HG02870 (cell line): Measurements from ENCODE around the gene IL12RB1.
"Not testable (repeated sequence)": the region's sequence is repeated elsewhere in the genome, so short reads cannot be mapped to it uniquely, and the experiment has no call there.

Source experiments
- ATAC-seq: cut with Tn5 transposase; IDR thresholded peaks from one replicate; pipeline ENCODE4 v1.9.1; 2021; ENCODE audit warnings: mild to moderate bottlenecking, moderate library complexity; ENCODE audit not compliant: unreplicated experiment

Gene IL12RB1

DNA sequence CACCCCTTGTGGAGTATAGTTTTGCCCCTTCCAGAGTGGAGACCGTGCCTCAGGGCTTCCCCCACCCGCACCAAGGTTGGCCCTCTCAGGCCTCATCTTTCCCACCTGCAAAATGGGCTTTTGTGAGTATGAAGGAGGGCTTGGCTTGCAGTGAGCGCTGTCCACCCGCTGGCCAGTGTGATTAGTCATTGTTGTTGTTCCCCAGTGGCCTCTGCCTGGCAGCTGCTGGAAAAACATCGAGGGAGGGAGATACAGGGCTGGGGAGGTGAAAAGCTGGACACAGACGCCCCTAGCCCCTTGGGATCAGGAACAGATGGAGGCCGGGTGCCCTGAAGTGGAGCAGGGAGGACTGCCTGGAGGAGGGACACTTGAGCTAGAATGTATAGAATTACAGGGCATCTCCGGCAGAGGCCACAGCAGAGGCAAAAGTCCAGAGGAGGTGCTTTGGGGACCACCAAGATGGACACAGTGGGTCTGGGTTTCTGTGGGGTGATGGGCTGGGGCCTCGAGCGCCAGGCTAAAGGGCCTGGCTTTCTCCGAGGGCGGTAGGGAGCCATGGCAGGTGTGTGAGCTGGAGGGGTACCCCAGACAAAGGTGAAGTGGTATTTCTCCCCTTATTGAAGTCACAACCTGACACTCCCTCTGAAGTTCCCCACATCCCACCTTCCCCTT, 3.9 kb upstream of the IL12RB1 start:
- no peak for ATAC-seq

DNA sequence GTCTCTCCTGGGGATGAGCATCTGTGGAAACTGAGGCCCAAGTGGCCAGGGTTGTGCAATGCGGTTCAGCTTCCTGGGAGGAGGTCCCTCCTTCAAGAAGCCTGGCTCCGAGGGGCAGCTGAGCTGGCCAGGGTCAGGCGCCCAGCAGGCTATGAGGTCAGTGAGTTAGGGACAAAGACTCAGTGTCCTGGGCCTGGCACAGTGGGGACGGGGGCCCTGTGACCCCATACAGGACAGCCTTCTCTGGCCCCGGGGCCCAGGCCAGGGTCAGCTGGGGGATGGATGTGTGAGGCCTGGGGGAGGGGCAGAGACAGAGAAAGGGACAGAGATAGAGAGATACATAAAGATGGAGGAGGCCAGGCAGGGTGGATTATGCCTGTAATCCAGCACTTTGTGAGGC, 3.0 kb upstream of the IL12RB1 start:
- no peak for ATAC-seq

DNA sequence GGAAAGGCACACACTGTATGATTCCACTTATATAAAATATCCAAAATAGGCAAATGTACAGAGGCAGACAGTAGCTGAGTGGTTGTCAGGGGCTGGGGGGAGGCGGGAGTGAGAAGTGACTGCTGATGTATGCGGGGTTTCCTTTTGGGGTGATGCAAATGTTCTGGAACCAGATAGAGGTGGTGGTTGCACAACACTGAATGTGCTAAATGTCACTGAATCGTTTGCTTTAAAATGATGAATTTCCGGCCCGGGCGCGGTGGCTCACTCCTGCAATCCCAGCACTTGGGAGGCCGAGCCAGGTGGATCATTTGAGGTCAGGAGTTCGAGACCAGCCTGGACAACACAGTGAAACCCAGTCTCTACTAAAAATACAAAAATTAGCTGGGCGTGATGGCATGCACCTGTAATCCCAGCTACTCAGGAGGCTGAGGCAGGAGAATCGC, 2.4 kb upstream of the IL12RB1 start:
- ATAC-seq, result not testable (repeated sequence)

DNA sequence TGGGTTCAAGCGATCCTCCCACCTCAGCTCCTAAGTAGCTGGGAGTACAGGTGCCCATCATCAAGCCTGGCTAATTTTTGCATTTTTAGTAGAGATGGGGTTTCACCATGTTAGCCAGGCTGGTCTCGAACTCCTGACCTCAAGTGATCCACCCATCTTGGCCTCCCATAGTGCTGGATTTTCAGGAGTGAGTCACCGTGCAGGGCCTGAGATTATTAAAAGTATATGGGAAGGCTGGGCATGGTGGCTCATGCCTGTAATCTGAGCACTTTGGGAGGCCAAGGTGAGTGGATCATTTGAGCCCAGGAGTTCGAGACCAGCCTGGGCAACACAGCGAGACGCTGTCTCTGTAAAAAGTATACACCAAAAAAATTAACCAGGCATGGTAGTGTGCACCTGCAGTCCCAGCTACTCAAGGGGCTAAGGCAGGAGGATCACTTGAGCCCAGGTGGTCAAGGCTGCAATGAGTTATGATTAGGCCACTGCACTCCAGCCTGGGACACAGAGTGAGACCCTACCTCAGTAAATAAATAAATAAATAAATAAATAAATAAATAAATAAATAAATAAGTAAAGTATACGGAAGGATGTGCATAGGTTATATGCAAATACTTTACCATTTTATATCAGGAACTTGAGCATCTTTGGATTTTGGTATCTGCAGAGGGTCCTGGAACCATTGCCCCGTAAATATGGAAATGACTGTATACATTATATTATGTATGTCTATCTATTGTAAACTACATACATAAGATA, 854 bp downstream of the IL12RB1 start:
- no peak for ATAC-seq

DNA sequence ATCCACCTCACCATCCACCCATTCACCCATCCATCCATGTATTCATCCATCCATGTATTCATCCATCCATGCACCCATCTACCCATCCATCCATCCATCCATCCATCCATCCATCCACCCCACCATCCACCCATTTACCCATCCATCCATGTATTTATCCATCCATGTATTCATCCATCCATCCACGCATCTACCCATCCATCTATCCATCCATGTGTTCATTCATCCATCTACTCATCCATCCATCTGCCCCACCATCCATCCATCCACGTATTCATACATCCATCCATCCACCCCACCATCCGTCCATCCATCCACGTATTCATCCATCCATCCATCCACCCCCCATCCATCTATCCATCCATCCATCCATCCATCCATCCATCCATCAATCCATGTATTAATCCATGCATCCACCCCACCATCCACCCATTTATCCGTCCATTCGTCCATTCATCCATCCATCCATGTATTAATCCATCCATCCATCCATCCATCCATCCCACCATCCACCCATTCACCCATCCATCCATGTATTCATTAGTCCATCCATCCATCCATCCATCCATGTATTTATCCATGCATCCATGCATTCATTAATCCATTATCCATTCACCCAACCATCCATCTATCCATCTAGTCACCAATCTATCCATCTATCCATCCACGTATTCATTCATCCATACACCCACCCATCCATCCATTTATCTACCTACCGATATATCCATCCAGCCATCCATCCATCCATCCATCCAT, 2.6 kb downstream of the IL12RB1 start:
- ATAC-seq, result no peak

DNA sequence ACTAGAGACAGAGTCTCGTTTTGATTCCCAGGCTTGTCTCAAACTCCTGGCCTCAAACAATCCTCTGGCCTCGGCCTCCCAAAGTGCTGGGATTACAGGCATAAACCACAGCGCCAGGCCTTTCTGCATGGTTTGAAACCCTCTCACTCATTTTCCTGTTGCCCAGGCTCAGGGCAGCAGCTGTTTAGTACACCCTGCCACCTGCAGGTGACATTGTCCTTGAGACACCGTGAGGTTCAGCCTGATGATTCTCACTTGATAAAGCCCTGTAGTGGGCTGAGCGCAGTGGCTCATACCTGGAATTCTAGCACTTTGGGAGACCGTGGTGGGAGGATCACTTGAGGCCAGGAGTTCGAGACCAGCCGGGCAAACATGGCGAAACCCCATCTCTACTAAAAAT, 12.5 kb downstream of the IL12RB1 start:
- no peak for ATAC-seq

DNA sequence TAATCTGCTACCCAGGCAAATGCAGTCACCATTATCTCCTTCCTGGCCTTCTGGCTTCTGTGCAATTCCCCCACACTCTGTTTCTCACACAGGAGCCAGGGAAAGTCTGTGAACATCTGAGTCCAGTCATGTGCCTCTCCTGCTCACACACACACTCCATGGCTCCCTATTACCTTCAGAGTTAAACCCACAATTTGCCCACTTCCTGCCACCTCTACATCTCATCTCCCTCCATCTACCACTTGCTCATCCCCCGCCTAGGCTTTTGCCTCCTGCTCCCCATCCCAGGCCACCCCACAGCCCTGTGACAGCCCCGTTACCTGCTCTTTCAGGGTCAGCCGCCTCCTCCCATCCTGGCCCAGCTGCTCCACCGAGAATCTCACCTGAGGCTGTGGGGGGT, 13.5 kb downstream of the IL12RB1 start:
- no peak for ATAC-seq

DNA sequence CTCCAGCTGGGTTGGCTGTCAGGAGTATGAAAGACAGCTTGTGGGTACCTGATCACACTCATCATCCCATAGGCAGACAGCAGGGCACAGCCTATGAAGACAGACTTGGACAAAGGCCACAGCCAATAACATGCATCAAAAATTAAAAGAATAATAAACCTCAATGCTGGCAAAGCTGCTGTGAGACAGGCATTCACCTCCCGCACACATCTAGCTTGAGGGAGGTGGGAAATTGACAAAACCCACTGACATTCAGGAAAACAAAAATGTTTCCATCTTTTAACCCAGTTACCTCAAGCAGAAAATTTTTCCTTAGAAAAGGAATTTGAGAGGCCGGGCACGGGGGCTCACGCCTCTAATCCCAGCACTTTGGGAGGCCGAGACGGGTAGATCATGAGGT, 14.4 kb downstream of the IL12RB1 start:
- ATAC-seq, result no peak

DNA sequence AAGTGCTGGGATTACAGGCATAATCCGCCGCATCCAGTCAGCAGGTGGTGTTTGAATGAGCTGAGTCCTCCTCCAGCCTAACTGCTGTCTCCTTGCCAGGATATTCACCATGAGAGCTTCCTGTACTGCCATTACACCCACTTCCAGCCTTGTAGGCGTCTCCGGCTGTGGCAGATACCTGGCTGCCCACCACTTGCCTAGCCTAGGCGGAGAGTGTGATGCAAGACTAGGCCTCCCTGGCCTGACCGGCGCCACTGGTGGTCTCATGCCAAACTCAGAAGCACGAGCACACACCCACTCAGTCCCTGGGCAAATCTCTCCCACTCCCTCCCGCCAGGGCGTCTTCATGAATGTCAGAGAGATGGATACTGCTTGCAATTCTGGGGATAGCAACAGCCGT, 16.6 kb downstream of the IL12RB1 start:
- ATAC-seq, result no peak

DNA sequence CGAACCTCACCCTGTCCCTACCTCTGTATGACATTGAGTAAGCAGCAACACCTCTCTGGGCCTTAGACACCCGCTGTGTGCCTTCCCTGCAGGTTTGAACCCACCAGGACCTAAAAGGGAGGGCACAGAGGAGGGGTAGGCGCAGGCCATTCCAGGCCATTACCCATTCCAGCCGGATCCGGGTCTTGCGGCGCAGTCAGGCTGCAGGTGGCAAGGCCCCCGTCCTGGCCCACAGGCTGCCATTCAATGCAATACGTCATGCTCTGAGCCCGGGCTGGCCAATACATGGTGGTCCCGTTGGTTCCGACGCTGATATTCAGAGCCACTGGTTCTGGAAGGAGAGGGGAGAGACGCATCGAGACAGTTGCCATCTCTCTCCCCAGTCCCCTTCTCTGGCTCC, 17.4 kb downstream of the IL12RB1 start:
- no peak for ATAC-seq

DNA sequence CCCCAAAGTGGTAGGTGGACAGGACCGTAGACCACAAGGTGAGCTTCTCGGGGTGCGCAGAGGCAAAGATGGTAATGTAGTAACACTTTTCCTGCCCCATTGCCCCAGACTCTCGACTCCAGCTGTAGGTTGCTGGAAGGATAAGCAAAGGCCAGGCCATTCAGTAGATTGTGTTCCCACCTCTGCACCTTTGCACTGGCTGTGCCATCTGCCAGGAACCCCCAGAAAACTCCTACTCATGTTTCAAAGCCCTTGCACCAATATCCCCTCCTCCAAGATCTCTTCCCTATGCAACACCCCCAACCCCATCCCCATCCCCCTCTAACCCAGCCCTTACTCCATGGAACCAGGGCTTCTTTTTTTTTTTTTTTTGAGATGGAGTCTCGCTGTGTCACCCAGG, 18.3 kb downstream of the IL12RB1 start:
- ATAC-seq, result no peak

DNA sequence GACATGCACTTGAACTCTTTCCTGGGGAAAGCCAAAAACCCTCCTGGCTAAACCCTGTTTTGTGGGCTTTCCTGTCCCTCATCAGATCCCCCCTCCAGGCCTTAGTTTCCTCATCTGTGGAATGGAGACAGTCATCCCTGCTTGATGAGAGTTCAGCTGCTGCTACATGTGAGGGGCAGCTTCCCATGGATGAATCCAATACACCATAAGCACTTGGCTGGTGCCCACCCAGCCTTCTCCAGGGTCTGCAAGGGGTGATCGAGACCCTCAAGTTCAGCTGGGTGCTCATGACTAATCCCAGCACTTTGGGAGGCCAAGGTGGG, 21.6 kb downstream of the IL12RB1 start:
- no peak for ATAC-seq

DNA sequence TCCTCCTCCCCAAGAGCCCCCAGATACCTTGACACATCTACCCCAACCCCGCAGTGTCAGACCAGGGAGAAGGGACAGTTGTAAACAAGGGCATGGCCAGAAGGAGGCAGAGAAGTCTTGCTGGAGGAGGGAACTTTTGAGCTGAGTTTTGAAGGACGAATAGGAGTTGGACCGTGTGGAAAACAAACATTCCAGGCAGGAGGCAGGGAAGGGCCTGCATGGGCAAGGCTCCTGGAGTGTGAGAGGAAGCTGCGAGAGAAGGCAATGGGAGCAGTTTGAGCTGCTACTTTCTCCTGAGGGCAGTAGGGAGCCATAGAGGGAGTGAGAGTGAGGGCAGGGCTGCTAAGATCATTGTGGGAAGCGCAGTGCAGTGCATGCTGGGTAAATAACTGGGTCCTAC, 23.3 kb downstream of the IL12RB1 start:
- ATAC-seq, result no peak

DNA sequence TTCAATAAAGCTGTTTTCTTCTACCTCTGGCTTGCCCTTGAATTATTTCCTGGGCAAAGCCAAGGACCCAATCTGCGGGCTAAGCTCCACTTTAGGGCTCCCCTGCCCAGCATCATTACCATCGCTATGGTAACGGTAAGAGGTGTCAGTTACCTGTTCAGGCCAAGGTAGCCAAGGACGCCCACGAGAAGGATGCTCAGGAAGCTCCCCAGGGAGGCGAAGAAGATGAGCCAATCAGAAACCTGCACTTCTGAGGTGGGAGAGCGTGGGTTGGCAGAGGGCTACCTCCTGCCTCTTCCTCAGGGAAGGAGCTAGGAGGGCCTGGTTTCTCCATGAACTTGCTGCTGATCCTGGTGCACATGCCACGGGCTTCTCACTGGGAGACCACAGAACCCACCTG, 24.7 kb downstream of the IL12RB1 start:
- ATAC-seq, result no peak

DNA sequence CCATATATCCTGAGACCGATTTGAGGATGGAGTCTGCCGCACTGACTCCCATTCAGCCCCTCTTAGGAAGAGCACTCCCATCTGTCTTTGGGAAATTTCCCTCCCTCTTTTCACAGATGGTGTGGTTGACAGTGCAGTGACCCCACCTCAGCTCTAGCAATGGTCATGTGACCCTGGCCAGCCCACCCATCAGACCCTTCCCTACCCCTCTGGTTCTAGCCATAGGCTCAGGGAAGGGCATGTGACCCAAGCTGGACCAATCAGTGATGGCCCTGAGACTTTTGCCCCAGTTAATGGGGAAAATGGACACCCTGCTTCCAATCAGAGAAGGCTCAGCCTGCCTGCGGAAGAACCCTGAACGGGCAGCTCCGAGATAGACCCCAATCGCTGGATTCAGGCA, 26.3 kb downstream of the IL12RB1 start:
- ATAC-seq, result no peak

DNA sequence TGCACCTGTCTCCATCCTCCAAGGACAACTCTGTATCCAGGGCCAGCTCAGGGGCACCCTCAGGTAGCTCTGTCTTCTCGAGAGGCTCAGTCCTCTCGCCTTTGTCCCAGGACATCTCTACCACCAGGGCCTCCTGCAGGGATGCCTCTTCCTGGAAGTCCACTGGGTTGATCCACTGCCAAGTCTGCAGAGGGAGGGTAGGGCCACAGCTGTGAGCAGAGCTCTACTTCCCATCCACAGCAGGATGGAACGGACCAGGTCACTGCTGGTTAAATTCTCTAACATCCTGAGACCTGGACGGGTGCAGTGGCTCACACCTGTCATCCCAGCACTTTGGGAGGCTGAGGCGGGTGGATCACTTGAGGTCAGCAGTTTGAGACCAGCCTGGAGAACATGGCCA, 26.8 kb downstream of the IL12RB1 start:
- no peak for ATAC-seq

DNA sequence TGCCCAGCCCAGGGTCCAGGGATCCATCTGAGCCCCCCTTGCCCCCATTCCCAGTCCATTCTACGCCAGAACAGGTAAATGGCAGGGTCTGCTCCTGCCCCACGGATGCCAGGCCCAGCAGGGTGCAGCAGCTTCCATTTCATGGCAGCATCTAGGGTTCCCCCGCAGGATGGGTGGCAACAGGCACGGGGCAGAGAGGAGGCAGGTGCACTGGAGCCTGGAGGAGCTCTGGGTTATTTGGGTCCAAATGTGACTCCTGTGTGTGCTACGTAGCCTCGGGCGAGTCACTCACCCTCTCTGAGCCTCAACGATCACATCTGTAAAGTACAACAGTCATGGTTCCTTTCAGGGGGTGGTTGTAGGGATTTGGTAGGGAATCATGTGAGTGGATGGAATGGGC, 27.4 kb downstream of the IL12RB1 start:
- no peak for ATAC-seq

DNA sequence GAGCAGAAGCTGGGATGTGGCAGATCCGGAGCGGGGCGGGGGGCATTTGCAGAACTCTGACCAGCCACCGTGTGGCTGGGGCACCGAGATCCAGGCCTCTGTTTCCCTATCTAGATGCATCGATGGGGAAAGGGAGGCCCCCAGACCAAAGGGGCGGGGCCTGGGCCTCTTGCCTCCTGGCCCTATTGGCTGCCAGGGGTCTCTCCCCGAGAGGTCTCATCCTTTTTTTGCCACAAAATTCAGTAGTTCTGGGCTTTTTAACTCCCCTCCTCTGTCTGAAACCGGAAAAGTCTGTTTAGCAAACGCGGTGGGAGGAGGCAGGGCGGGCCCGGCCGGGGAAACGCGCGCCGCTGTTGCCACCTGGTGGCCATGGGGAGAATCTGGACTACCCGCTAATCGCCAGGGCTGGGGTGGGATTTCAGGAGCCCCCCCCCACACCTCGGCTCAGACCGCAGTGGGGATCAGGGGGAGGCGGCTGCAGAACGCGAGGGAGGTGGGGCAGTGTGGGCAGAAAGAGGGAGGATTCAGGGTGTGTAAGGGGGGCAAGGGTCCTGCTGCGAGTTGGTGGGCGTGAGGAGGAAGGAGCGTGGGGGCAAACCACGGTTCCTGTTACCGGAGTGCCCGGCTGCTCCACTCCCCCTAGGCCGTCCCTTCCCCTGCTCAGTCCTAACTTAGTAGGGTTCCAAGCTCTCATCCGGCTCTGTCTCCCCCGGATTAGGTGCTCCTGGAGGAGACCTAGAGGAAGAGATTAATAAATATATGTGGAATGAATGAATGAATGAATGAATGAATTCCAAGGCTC, 28.3 kb downstream of the IL12RB1 start:
- no peak for ATAC-seq

DNA sequence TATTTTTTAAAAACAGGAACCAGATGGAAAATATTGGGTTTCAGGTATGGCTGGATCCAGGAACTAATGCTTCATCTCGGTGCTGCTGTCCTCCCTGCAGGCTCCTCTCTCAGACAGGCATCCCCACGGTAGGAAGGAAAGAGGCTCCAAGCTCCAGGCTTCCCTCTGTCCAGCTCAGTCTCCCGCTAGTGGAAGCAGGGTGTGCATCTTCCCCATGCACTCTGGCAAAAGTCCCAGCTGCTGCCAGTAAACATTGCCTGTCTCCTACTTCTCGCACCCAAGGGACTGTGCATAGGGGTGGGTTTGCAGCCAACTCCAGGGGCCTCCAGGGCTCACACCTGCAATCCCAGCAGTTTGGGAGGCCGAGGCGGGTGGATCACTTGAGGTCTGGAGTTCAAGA, 29.2 kb downstream of the IL12RB1 start:
- ATAC-seq, result no peak

DNA sequence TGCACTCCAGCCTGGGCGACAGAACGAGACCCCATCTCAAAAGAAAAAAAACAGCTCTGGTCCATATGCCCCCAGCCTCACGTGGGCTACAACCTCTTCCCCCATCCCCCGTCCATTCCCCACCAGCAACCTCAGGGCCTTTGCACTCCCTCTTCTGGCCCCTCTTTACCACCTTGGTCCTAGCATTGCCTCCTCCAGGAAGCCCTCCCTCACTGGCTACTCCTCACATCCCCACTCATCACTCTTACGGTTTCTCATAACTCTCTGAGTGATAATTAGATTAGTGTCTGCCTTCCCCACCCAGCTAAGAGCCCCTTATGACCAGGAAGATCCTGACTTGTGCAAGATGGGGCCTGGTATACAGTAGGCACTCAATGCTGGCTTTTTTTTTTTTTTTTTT, 30.8 kb downstream of the IL12RB1 start:
- ATAC-seq, result no peak

DNA sequence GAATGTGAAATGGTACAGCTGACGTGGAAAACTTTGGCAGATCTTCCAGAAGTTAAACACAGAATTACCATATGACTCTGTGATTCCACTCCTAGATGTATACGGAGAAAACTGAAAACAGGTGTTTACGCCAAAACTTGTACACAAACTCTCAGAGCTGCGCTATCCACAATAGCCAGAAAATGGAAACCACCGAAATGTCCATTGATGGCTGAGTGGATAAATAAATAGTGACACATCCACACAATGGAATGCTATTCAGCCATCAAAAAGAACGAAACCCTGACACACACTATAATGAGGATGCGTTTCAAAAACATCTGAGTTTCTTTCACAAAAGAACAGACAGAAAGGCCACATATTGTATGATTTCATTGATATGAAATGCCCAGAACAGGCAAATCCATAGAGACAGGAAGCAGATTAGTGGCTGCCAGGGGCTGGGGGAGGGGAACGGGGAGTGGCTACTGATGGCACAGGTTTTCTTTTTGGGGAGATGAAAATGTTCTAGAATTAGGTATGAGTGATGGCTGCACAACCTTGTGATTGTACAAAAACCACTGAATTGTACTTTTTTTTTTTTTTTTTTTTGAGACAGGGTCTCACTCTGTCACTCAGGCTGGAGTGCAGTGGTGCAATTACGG, 33.0 kb downstream of the IL12RB1 start:
- ATAC-seq, result no peak
